BE2C (cell line): ENCODE measurements around the gene CXCL5. TPM values are rescaled to one million over a fixed set of nuclear protein-coding genes. Genes with fewer than 3 reads are reported as not detected.

ENCODE experiments used
- DNase-seq: peaks from one replicate; pipeline ENCODE4 v3.0.0-alpha.2; 2020
- H3K27me3 ChIP-seq: fragments of 250-450 bp; sonication (Bioruptor Pico); 2 replicates; pipeline ENCODE4 v1.5.1; 2020; ENCODE audit warnings: mild to moderate bottlenecking
- H3K36me3 ChIP-seq: fragments of 250-450 bp; sonication (Bioruptor Pico); 2 replicates; pipeline ENCODE4 v1.5.1; 2020; ENCODE audit warnings: mild to moderate bottlenecking
- H3K4me1 ChIP-seq: fragments of 250-450 bp; sonication (Bioruptor Pico); 2 replicates; pipeline ENCODE4 v1.5.1; 2020
- H3K4me3 ChIP-seq: 2 replicates; pipeline ENCODE4 v1.5.1; 2011; ENCODE audit warnings: low read depth, low read length
- H3K9me3 ChIP-seq: fragments of 250-450 bp; sonication (Bioruptor Pico); 2 replicates; pipeline ENCODE4 v1.5.1; 2020
- polyA plus RNA-seq: library from polyadenylated mRNA; unstranded; fragments of >200 nt; gene quantifications from one replicate; pipeline ENCODE4 v1.2.1, GENCODE V29; 2012; ENCODE audit warnings: low read depth, missing spikeins; ENCODE audit not compliant: insufficient read length, insufficient read depth
- TF ChIP-seq, protein P1 (sequence below): IDR thresholded peaks from 2 replicates; pipeline ENCODE4 v1.5.1; 2012; ENCODE audit warnings: mild to moderate bottlenecking, low read depth, low read length

CXCL5 gene
- not detected for polyA plus RNA-seq

DNA sequence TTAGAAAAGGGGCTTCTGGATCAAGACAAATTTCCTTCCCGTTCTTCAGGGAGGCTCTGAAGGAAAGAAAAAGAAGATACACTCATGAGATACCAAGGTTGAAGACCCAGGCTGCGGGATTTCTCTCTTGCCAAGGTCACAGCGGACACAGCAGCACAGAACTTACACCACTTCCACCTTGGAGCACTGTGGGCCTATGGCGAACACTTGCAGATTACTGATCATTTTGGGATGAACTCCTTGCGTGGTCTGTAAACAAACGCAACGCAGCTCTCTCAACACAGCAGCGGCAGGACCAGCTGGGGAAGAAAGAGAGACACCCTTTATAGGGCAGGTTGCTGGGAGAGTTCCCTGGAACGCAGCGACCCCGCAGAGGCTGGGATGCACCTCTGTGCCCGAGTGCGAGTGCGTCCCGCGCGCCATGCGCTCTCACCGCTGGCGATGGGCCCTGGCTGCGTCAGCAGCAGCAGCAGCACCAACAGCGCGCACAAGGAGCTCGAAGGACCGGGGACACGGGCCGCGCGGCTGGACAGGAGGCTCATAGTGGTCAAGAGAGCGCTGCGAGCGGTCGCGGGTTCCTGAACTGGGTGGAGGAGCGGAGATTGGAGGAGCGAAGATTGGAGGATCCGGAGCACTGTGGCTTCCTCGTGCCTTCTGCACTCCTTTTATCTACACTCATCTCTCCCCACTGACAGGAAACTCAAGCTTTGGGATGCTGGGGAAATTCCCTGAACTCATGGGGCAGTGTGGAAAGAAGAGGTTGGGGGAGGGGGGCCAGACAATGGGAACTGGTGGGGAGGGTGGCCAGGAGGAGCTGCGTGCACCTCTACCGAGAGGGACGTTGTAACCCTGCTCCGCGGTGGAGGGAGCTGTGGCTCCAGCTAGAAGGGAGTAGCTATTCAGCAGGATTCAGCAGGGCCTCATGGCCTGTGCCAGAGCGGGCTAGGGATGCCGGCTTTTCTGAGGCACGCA is at the start of gene CXCL5:
TSS of gene CXCL5 (minus strand) at position 638 of the 972 bp plus-strand sequence. CDS start at position 542, 96 bp downstream.
- Histone ChIP-seq H3K4me3 (no peak within 1 kb of the TSS), H3K36me3 (no peaks in the 10 kb centered on the region), H3K4me1 (no peaks in the 10 kb centered on the region), H3K9me3 (no peaks in the 10 kb centered on the region), H3K27me3 (peaks cover 31% of the 10 kb centered on the region)
- DNase-seq = no peak
- TF ChIP-seq, protein P1, sequence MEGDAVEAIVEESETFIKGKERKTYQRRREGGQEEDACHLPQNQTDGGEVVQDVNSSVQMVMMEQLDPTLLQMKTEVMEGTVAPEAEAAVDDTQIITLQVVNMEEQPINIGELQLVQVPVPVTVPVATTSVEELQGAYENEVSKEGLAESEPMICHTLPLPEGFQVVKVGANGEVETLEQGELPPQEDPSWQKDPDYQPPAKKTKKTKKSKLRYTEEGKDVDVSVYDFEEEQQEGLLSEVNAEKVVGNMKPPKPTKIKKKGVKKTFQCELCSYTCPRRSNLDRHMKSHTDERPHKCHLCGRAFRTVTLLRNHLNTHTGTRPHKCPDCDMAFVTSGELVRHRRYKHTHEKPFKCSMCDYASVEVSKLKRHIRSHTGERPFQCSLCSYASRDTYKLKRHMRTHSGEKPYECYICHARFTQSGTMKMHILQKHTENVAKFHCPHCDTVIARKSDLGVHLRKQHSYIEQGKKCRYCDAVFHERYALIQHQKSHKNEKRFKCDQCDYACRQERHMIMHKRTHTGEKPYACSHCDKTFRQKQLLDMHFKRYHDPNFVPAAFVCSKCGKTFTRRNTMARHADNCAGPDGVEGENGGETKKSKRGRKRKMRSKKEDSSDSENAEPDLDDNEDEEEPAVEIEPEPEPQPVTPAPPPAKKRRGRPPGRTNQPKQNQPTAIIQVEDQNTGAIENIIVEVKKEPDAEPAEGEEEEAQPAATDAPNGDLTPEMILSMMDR = no peak

DNA sequence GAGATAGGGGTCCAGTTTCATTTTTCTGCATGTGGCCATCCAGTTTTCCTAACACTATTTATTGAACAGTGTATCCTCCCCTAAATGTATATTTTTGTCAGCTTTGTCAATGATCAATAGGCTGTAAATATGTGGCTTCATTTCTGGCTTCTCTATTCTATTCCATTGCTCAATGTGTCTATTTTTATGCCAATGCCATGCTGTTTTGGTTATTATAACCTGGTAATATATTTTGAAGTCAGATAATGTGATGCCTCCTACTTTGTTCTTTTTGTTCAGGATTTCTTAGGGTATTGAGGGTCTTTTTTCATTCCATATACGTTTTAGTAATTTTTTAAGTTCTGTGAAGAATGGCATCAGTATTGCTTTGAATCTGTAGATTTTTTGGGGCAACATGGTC is 48.7 kb upstream of the CXCL5 start:
- TF ChIP-seq, protein P1 = no peak
- DNase-seq = no peak
- Histone ChIP-seq H3K27me3 (no peaks in the 10 kb centered on the region; the same call in 1 of the 2 replicates), H3K9me3 (no peaks in the 10 kb centered on the region), H3K36me3 (no peaks in the 10 kb centered on the region), H3K4me1 (no peaks in the 10 kb centered on the region), H3K4me3 (no peak overlapping the region)

- Histone ChIP-seq H3K4me1 (no peaks in the 10 kb centered on the region), H3K27me3 (peaks cover 1% of the 10 kb centered on the region), H3K36me3 (no peaks in the 10 kb centered on the region), H3K9me3 (no peaks in the 10 kb centered on the region), H3K4me3 (no peak overlapping the region)
- TF ChIP-seq, protein P1 = no peak
- no peak for DNase-seq
Observed at GRCh38 chr4:74045772-74046171, 47.3 kb upstream of the CXCL5 start.

DNA sequence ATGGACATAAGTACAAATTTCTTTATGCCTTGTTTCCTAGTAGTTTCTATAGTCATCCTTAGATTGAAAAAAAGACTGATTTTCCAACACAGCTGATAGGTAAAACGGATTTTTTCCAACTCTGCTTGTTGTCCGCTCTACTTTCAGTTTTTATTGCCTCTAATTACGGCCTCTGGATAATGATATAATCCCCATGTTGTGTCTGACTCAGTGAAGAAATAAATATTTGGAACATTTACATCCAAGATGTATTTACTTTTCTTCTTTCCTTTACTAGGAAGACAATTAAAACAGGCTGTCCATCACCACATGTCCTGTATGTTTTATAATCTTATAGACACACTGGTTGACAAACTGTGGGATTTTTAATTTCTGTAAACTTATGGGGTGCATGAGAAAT is 46.8 kb upstream of the CXCL5 start:
- no peak for DNase-seq
- H3K9me3 ChIP-seq = no peaks in the 10 kb centered on the region
- TF ChIP-seq, protein P1 = no peak
- peaks cover 6% of the 10 kb centered on the region for H3K27me3 ChIP-seq
- H3K36me3 ChIP-seq = no peaks in the 10 kb centered on the region
- no peaks in the 10 kb centered on the region for H3K4me1 ChIP-seq
- no peak overlapping the region for H3K4me3 ChIP-seq

DNA sequence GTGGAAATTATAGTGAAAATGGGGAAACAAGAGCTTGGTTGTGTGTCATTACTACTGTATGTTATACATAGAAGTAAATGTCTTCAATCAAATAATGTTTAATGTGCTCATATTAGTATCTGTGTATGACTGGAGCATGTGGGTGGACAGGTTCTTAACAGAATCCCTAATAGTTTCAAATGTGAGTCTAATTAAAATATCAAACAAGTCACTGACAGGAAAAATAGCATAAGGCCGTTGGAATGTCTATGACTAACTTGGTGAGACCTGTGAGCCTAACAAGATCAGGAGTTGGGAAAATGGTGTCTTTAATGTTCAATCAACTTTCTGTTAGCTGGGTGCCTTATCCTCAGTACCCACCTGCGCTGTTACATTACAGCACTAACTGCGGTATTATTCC is 46.2 kb upstream of the CXCL5 start:
- H3K9me3 ChIP-seq = no peaks in the 10 kb centered on the region

More for the DNA sequence above, 46.2 kb upstream of the CXCL5 start:
- Histone ChIP-seq H3K4me1 (no peaks in the 10 kb centered on the region), H3K27me3 (peaks cover 11% of the 10 kb centered on the region), H3K4me3 (no peak overlapping the region), H3K36me3 (no peaks in the 10 kb centered on the region)
- no peak for DNase-seq
- TF ChIP-seq, protein P1 = no peak
